ENCODE measurements around the gene TBPL1. TPM values are rescaled to one million over a fixed set of nuclear protein-coding genes. Genes with fewer than 3 reads are reported as not detected.
A peak's percentile ranks its signal among the peaks of the same experiment; 100 is the strongest.
"Not testable (repeated sequence)": the region's sequence is repeated elsewhere in the genome, so short reads cannot be mapped to it uniquely, and the experiment has no call there.

Gene TBPL1
- total RNA-seq, 1 donor from 2014 or later, result 27.7 TPM

DNA sequence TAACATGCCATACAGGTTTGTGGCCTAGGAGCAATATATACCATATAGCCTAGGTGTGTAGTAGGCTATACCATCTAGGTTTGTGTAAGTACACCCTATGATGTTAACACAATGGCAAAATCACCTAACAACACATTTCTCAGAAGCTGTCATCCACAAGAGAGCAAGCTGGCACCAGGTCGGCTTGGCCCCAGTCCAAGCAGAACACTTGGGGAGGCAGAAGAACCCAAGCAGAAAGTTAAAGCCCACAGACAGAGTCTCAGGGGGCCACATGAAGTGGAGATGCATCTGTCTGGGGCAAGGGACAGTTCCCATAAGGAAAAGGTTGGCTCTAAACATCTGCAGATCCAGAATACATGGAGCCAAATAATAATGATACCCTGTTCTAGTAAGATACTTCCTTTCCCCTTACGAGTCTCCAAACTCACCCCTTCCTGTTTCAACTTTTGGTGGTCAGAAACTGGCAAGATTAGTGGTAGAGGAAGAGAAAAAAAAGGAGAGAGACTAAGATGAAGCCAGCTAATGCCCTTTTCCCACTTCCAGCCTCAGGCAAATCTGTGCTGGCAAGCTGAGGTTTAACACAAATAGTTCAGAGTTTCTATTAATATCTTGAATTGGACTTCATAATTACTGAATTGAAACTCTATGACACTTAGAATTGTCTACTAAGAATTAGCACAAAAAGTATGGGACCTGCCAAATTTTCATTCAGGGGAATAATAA is 34.7 kb upstream of the TBPL1 start:
- DNase-seq (ENCODE audit: low read depth), result no peak
- H3K36me3 ChIP-seq (ENCODE audit: control insufficient read depth, insufficient read depth, low read length), result no peaks in the 10 kb centered on the region
- TF ChIP-seq, protein P1, sequence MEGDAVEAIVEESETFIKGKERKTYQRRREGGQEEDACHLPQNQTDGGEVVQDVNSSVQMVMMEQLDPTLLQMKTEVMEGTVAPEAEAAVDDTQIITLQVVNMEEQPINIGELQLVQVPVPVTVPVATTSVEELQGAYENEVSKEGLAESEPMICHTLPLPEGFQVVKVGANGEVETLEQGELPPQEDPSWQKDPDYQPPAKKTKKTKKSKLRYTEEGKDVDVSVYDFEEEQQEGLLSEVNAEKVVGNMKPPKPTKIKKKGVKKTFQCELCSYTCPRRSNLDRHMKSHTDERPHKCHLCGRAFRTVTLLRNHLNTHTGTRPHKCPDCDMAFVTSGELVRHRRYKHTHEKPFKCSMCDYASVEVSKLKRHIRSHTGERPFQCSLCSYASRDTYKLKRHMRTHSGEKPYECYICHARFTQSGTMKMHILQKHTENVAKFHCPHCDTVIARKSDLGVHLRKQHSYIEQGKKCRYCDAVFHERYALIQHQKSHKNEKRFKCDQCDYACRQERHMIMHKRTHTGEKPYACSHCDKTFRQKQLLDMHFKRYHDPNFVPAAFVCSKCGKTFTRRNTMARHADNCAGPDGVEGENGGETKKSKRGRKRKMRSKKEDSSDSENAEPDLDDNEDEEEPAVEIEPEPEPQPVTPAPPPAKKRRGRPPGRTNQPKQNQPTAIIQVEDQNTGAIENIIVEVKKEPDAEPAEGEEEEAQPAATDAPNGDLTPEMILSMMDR (IDR thresholded peaks at IDR 0.05; ENCODE audit: insufficient read depth, low read length, poor library complexity, severe bottlenecking), result no peak
- H3K4me3 ChIP-seq (ENCODE audit: low read depth, low read length), result no peak overlapping the region
- no peaks in the 10 kb centered on the region for H3K27me3 ChIP-seq (ENCODE audit: control insufficient read depth, insufficient read depth, low read length)

- Histone ChIP-seq H3K27me3 (ENCODE audit: control insufficient read depth, insufficient read depth, low read length) (no peaks in the 10 kb centered on the region), H3K4me3 (ENCODE audit: low read depth, low read length) (no peak overlapping the region), H3K36me3 (ENCODE audit: control insufficient read depth, insufficient read depth, low read length) (no peaks in the 10 kb centered on the region)
- TF ChIP-seq, protein P1 (IDR thresholded peaks at IDR 0.05; ENCODE audit: insufficient read depth, low read length, poor library complexity, severe bottlenecking), result no peak
- DNase-seq (ENCODE audit: low read depth), result no peak
Measured at GRCh38 chr6:133919362-133919761, 33.7 kb upstream of the TBPL1 start.

DNA sequence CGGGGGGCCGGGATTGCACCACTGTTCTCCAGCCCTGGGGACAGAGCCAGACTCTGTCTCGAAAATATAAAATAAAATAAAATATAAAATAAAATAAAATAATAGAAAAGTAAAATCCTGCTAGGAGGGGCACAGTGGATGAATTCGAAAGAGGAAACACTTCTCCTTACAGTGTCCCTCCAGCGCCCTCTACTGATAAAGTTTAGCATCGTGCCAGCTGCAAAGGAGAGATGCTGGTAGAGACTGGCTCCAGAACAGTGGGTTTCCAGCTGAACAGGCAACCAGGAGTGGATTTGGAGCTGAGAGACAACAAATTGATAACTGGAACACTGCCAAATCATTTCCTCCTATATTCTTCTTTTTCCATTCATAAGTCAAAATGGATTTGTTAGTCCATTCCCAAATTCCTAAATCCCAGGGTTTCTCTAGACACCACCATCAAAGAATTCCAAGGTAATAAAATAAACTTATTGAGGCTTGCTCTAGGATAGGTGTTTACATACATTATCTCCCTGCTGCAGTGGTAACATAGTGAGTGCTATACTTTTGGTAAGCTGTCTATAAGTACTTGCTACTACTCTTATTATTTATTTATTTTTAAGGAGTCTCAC is 31.7 kb upstream of the TBPL1 start:
- Histone ChIP-seq H3K36me3 (ENCODE audit: control insufficient read depth, insufficient read depth, low read length) (no peaks in the 10 kb centered on the region), H3K27me3 (ENCODE audit: control insufficient read depth, insufficient read depth, low read length) (no peaks in the 10 kb centered on the region), H3K4me3 (ENCODE audit: low read depth, low read length) (no peak overlapping the region)
- TF ChIP-seq, protein P1 (IDR thresholded peaks at IDR 0.05; ENCODE audit: insufficient read depth, low read length, poor library complexity, severe bottlenecking), result peak; percentile 89
- DNase-seq (ENCODE audit: low read depth), result peak; percentile 29

DNA sequence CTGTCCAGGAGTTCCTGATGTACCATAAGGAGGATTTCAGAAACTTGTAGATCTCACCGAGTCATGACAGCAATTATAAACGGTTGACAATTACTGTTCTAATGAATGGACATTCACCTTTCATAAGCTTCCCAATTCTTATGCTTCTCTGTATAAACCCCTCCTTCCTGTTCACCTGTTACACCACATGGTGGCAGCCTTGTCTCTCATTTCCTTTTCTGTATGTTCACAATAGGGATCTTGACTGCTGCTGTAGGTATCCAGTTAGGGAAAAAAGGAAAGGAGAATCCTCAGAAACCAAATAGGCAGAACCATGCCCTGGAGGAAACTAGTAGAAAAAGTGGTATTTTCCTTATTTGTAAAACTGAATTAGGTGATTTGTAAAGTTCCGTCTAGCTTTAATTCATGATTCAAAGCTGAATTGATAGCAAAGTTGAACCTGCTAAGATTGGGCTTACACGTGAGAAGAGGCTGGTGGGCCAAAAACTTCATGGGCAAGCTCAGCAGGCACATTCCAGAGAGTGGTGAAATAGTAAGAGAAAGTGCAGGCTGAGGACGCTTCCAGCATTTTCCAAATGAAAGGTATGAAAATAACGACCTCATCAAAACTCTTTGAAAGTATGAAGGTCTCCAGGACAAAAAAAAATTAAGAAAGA is 29.0 kb upstream of the TBPL1 start:
- TF ChIP-seq, protein P1 (IDR thresholded peaks at IDR 0.05; ENCODE audit: insufficient read depth, low read length, poor library complexity, severe bottlenecking), result peak; percentile 75
- H3K4me3 ChIP-seq (ENCODE audit: low read depth, low read length), result no peak overlapping the region
- peak; percentile 29 for DNase-seq (ENCODE audit: low read depth)
- no peaks in the 10 kb centered on the region for H3K36me3 ChIP-seq (ENCODE audit: control insufficient read depth, insufficient read depth, low read length)
- no peaks in the 10 kb centered on the region for H3K27me3 ChIP-seq (ENCODE audit: control insufficient read depth, insufficient read depth, low read length)

GRCh38 chr6:133931221-133931620 is 21.8 kb upstream of the TBPL1 start:
- H3K27me3 ChIP-seq (ENCODE audit: control insufficient read depth, insufficient read depth, low read length); H3K4me3 ChIP-seq (ENCODE audit: low read depth, low read length); DNase-seq (ENCODE audit: low read depth); H3K36me3 ChIP-seq (ENCODE audit: control insufficient read depth, insufficient read depth, low read length): not testable (repeated sequence)

DNA sequence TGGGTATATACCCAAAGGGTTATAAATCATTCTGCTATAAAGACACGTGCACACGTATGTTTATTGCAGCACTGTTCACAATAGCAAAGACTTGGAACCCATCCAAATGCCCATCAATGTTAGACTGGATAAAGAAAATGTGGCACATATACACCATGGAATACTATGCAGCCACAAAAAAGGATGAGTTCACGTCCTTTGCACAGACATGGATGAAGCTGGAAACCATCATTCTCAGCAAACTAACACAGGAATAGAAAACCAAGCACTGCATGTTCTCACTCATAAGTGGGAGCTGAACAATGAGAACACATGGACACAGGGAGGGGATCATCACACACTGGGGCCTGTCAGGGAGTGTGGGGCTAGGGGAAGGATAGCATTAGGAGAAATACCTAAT is 16.7 kb upstream of the TBPL1 start:
- H3K27me3 ChIP-seq (ENCODE audit: control insufficient read depth, insufficient read depth, low read length); DNase-seq (ENCODE audit: low read depth); H3K4me3 ChIP-seq (ENCODE audit: low read depth, low read length); H3K36me3 ChIP-seq (ENCODE audit: control insufficient read depth, insufficient read depth, low read length): not testable (repeated sequence)

Measured in kidney epithelial cell (primary cell).